WTC11 (cell line): ENCODE data around the gene CTDSP2. TPM values are rescaled to one million over a fixed set of nuclear protein-coding genes. Genes with fewer than 3 reads are reported as not detected.

Source experiments
- AFF4 ChIP-seq: sonication (generic); formaldehyde crosslinking; IDR thresholded peaks from 2 replicates; pipeline ENCODE4 v1.8.1; 2023; ENCODE audit warnings: mild to moderate bottlenecking, missing genetic modification reagents, borderline replicate concordance
- ATF1 ChIP-seq: sonication (generic); formaldehyde crosslinking; IDR thresholded peaks from 2 replicates; pipeline ENCODE4 v1.8.1; 2023; ENCODE audit warnings: mild to moderate bottlenecking, moderate library complexity, missing genetic modification reagents
- ATF3 ChIP-seq: sonication (generic); formaldehyde crosslinking; conservative IDR thresholded peaks from 2 replicates; pipeline ENCODE4 v1.8.1; 2022; ENCODE audit warnings: mild to moderate bottlenecking, missing genetic modification reagents
- EMX1 ChIP-seq: fragments of 250-450 bp; sonication (Bioruptor Pico); IDR thresholded peaks from 2 replicates; pipeline ENCODE4 v1.8.0; 2021; ENCODE audit warnings: mild to moderate bottlenecking
- ESRRA ChIP-seq: sonication (generic); formaldehyde crosslinking; IDR thresholded peaks from 2 replicates; pipeline ENCODE4 v1.8.1; 2022; ENCODE audit warnings: mild to moderate bottlenecking, missing genetic modification reagents, borderline replicate concordance
- FOXJ3 ChIP-seq: sonication (generic); formaldehyde crosslinking; IDR thresholded peaks from 2 replicates; pipeline ENCODE4 v1.9.0; 2021; ENCODE audit warnings: missing genetic modification reagents, mild to moderate bottlenecking, borderline replicate concordance
- FOXP1 ChIP-seq: sonication (generic); formaldehyde crosslinking; IDR thresholded peaks from 2 replicates; pipeline ENCODE4 v1.8.0; 2022; ENCODE audit warnings: missing genetic modification reagents, mild to moderate bottlenecking, moderate library complexity, borderline replicate concordance
- PREB ChIP-seq: sonication (generic); formaldehyde crosslinking; IDR thresholded peaks from 2 replicates; pipeline ENCODE4 v1.8.1; 2022; ENCODE audit warnings: mild to moderate bottlenecking, missing genetic modification reagents, moderate library complexity, borderline replicate concordance
- ZNF121 ChIP-seq: sonication (generic); formaldehyde crosslinking; IDR thresholded peaks from 2 replicates; pipeline ENCODE4 v1.8.0; 2023; ENCODE audit warnings: missing genetic modification reagents
- ZNF671 ChIP-seq: fragments of 250-450 bp; sonication (Bioruptor Pico); IDR thresholded peaks from 2 replicates; pipeline ENCODE4 v1.8.0; 2021; ENCODE audit warnings: mild to moderate bottlenecking
- microRNA-seq: library from miRNA; unstranded; fragments of <30 nt; microRNA quantifications from one replicate; pipeline ENCODE4 v1.2.0, GENCODE V29; 2022; ENCODE audit warnings: borderline number of aligned reads
- total RNA-seq: library from RNA; stranded (reverse); gene quantifications from 3 replicates; pipeline ENCODE4 v1.2.3, GENCODE V29; 2021
- TF ChIP-seq, protein P1 (sequence below): fragments of 250-450 bp; sonication (Bioruptor Pico); IDR thresholded peaks from 2 replicates; pipeline ENCODE4 v1.9.0; 2021; ENCODE audit warnings: moderate library complexity, mild to moderate bottlenecking, inconsistent platforms, borderline replicate concordance

Gene CTDSP2
- total RNA-seq, 1 experiment from 2014 or later = 122 TPM

GRCh38 chr12:57770734-57771133 lies 75.8 kb downstream of the CTDSP2 start (continued):
- TF ChIP-seq, protein P1, sequence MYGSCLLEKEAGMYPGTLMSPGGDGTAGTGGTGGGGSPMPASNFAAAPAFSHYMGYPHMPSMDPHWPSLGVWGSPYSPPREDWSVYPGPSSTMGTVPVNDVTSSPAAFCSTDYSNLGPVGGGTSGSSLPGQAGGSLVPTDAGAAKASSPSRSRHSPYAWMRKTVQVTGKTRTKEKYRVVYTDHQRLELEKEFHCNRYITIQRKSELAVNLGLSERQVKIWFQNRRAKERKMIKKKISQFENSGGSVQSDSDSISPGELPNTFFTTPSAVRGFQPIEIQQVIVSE (CRISPR knock-in tag) = no peak
- TF ChIP-seq FOXJ3 (no peak), PREB (CRISPR knock-in tag) (no peak), EMX1 (no peak), ZNF671 (no peak), ZNF121 (CRISPR knock-in tag) (no peak), AFF4 (no peak), ESRRA (CRISPR knock-in tag) (no peak), FOXP1 (CRISPR knock-in tag) (no peak), ATF3 (CRISPR knock-in tag) (no peak), ATF1 (CRISPR knock-in tag) (no peak)

Small RNAs within 50 kb of the gene (microRNA-seq; reads per million reads assigned to microRNA genes)
- 58.7 reads per million, percentile 54 among the genes with 10 or more reads in this experiment for gene MIR26A2

Other genes with a start within 250 kb of the CTDSP2 start
- gene DTX3, start 241.9 kb downstream of the CTDSP2 start, total RNA-seq = 52.4 to 57.0 TPM (median 55.7 TPM) in 3 replicates
- gene ARHGEF25, start 235.3 kb downstream of the CTDSP2 start, total RNA-seq = 11.9 to 19.0 TPM (median 17.2 TPM) in 3 replicates
- gene B4GALNT1, start 213.5 kb downstream of the CTDSP2 start, total RNA-seq = 0.46 to 1.2 TPM (median 1.2 TPM) in 3 replicates
- gene OS9, start 152.6 kb downstream of the CTDSP2 start, total RNA-seq = 77.5 to 93.9 TPM (median 93.1 TPM) in 3 replicates
- 2.0 to 2.7 TPM (median 2.3 TPM) in 3 replicates for gene AGAP2, start 108.0 kb downstream of the CTDSP2 start, total RNA-seq
- 9.9 to 18.6 TPM (median 18.4 TPM) in 3 replicates for gene TSPAN31, start 101.7 kb downstream of the CTDSP2 start, total RNA-seq
- gene CDK4, start 94.4 kb downstream of the CTDSP2 start, total RNA-seq = 125 to 152 TPM (median 145 TPM) in 3 replicates
- 6.2 to 9.6 TPM (median 9.2 TPM) in 3 replicates for gene MARCHF9, start 91.6 kb downstream of the CTDSP2 start, total RNA-seq
- 2.1 to 3.2 TPM (median 2.8 TPM) in 3 replicates for gene CYP27B1, start 79.7 kb downstream of the CTDSP2 start, total RNA-seq
- gene METTL1, start 74.6 kb downstream of the CTDSP2 start, total RNA-seq = 25.5 to 31.7 TPM (median 28.6 TPM) in 3 replicates
- 3.2 to 3.8 TPM (median 3.3 TPM) in 3 replicates for gene EEF1AKMT3, start 74.1 kb downstream of the CTDSP2 start, total RNA-seq
- gene TSFM, start 63.9 kb downstream of the CTDSP2 start, total RNA-seq = 48.6 to 49.5 TPM (median 48.7 TPM) in 3 replicates
- gene AVIL, start 28.0 kb downstream of the CTDSP2 start, total RNA-seq = 0.42 to 0.78 TPM (median 0.57 TPM) in 3 replicates
- 5.6 to 7.0 TPM (median 6.1 TPM) in 3 replicates for gene ATP23, start 94.8 kb upstream of the CTDSP2 start, total RNA-seq